Measurements from ENCODE around the gene UTS2R.

UTS2R gene

DNA sequence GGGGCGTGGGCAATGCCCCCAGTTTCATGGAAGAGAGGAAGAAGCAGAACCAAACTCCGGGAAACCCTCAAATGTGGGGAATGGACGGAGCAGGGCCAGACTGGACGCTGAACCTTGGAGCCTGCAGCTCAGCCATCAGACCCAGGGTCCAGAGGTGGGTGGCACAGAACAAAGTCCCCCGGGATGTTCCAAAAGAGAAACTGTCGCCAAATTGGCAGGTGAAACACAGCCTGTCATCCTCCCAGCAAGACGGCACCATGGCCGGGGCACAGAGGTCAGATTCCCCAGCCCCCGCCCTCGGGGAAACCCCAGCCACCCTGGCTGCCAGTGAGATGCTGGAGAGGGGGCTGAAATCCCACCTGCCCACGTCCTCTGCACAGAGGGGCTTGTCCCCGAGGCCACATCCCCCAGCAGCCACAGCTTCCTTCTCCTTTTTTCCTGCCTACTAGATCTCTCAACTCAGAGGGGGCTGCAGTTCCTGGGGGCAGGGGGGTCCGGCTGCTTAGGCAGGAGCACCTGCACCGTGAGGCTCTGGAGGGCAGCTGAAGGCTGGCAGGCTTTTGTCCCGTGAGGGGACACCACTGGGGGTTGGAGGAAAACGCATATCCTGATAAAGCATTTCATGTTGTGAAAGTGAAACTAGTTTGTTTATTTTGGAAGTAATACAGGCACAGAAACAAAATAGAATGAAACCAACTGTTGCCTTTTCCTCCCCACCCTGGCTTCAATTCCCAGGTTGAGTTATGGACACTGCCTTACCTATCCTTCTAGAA, 36.8 kb upstream of the UTS2R start:
- peak overlapping the region; percentile 23 for H3K4me3 ChIP-seq (ENCODE audit: low read depth, low read length)
- TF ChIP-seq, protein P1, sequence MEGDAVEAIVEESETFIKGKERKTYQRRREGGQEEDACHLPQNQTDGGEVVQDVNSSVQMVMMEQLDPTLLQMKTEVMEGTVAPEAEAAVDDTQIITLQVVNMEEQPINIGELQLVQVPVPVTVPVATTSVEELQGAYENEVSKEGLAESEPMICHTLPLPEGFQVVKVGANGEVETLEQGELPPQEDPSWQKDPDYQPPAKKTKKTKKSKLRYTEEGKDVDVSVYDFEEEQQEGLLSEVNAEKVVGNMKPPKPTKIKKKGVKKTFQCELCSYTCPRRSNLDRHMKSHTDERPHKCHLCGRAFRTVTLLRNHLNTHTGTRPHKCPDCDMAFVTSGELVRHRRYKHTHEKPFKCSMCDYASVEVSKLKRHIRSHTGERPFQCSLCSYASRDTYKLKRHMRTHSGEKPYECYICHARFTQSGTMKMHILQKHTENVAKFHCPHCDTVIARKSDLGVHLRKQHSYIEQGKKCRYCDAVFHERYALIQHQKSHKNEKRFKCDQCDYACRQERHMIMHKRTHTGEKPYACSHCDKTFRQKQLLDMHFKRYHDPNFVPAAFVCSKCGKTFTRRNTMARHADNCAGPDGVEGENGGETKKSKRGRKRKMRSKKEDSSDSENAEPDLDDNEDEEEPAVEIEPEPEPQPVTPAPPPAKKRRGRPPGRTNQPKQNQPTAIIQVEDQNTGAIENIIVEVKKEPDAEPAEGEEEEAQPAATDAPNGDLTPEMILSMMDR (IDR thresholded peaks at IDR 0.05; ENCODE audit: low read depth, low read length, missing control alignments), result no peak
- DNase-seq (ENCODE audit: low read depth), result no peak

DNA sequence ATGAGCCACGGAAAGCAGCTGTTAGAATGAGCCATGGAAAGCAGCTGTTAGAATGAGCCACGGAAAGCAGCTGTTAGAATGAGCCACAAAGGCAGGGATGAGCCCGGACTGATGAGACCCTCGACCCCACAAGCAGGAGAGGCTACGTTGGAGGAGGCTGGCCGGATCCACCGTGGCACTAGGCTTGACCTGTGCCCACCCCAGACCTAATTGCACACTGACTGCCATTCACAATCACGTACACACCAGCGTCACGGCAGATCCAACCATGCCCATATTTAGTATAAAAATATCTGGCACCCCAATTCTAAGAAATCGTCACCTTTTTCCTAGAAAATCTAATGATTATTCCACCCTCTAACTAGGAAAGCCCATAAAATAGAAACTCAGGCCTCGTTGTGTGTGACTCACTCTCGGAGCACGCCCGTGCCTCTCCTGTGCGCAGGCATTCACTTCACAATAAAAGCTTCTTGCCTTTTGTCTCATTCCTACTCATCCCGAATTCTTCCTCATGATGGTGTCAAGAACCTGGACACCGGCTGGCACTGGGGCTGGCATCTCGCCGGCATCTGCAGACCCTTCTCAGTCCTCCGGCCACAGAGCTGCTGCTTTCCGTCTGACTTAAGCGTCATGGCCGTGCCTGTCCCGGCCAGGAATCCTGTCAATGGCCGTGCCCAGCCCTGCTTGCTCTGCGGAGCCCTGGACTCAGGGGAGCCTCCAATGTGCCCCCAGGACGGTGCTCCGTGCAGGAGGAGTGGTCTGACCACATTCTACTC, 32.5 kb upstream of the UTS2R start:
- TF ChIP-seq, protein P1 (IDR thresholded peaks at IDR 0.05; ENCODE audit: low read depth, low read length, missing control alignments), result no peak
- no peak for DNase-seq (ENCODE audit: low read depth)
- H3K4me3 ChIP-seq (ENCODE audit: low read depth, low read length), result no peak overlapping the region

DNA sequence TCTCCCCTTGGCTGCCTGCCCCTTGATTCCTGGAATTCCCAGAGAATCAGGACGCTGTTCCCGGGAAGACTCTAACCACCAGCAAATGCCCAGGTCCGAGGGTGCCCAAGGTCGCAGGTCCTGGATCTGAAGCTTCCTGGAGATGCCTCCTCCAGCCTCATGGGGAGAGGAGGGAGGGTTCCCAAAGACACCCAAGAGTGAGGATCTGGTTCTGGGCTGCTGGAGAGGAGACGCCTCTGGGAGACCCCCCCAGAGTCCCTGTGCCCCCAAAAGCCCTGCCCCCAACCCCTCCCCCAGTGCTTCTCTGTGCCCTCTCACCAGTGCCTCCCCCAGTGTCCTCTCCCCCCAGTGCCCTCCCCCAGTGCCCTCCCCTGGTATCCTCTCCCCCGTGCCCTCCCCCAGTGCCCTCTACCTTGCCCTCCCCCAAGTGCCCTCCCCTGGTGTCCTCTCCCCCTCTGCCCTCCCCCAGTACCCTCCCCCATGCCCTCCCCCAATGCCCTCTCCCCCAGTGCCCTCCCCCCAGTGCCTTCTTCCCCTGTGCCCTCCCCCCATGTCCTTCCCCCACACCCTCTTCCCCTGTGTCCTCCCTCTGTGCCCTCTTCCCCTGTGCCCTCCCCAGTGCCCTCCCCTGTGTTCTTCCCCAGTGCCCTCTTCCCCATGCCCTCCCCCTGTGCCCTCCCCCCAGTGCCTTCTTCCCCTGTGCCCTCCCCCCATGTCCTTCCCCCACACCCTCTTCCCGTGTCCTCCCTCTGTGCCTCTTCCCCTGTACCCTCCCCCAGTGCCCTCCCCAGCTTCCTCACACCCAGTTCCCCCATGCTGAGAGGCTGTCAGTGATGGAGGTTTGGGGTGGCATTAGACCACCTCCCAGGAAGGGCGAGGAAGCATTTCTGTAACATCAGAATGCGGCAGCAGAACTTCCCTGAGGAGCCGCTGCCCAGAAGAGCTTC, 31.7 kb upstream of the UTS2R start:
- DNase-seq (ENCODE audit: low read depth), result no peak
- H3K4me3 ChIP-seq (ENCODE audit: low read depth, low read length), result no peak overlapping the region
- TF ChIP-seq, protein P1 (IDR thresholded peaks at IDR 0.05; ENCODE audit: low read depth, low read length, missing control alignments), result no peak

DNA sequence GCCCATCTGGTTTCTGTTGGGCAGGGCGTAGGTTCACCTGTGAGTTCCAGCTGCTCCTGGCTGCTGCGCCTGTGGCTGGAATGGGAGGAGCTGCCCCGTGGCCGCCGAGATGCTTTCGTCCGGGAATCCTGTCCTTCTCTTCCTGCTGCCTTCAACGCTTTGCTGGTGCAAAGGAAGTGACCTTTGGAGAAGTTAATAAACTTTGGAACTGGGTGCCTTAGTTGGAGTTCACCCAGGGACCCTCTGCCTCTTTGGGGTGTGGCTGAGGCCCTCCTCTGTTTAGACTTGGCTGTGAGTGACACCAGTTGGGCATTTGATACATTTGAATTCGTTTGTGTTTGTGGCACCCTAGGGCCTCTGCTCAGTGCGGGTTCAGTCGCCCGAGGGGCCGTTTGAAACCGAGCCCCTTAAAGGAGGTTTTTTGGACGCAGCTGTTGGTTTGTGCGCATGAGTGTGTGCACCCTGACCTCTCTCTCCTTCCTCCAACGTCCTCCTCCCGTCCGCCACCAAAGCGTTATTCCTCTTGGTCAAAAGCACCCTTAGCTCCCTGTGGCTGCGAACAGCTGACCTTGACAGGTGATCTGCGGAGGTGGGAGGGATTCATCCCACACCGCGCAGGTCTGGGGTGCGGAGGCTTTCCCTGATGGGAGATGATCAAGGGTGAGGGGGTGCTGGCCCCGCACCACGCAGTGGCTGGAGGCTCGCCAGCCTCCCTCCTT, 29.0 kb upstream of the UTS2R start:
- no peak overlapping the region for H3K4me3 ChIP-seq (ENCODE audit: low read depth, low read length)
- TF ChIP-seq, protein P1 (IDR thresholded peaks at IDR 0.05; ENCODE audit: low read depth, low read length, missing control alignments), result no peak
- no peak for DNase-seq (ENCODE audit: low read depth)

DNA sequence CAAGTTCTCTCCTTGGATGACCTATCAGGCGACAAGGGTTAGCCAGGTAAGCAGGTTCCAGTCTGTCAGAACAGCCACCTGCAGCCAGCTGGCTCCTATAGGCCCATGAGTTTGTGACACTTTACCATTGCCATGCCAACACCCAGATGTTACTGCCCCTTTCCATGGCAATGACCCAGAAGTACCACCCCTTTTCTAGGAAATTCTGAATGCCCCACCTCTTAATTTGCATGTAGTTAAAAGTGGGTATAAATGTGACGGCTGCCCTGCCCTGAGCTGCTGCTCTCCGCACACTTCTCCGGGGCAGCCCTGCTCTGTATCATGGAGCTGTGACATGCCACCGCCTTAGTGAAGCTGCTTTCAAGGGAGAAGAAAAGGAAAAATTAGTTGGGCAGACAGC, 28.0 kb upstream of the UTS2R start:
- no peak for DNase-seq (ENCODE audit: low read depth)
- TF ChIP-seq, protein P1 (IDR thresholded peaks at IDR 0.05; ENCODE audit: low read depth, low read length, missing control alignments), result no peak
- H3K4me3 ChIP-seq (ENCODE audit: low read depth, low read length), result no peak overlapping the region
